ENCODE data around the gene FRG2C.
"Not testable (repeated sequence)": the region's sequence is repeated elsewhere in the genome, so short reads cannot be mapped to it uniquely, and the experiment has no call there.

Gene FRG2C

GRCh38 chr3:75669348-75670297, 5.5 kb downstream of the FRG2C start:
- DNase-seq: not testable (repeated sequence)

GRCh38 chr3:75670298-75671286, 6.5 kb downstream of the FRG2C start:
- DNase-seq: not testable (repeated sequence)

DNA sequence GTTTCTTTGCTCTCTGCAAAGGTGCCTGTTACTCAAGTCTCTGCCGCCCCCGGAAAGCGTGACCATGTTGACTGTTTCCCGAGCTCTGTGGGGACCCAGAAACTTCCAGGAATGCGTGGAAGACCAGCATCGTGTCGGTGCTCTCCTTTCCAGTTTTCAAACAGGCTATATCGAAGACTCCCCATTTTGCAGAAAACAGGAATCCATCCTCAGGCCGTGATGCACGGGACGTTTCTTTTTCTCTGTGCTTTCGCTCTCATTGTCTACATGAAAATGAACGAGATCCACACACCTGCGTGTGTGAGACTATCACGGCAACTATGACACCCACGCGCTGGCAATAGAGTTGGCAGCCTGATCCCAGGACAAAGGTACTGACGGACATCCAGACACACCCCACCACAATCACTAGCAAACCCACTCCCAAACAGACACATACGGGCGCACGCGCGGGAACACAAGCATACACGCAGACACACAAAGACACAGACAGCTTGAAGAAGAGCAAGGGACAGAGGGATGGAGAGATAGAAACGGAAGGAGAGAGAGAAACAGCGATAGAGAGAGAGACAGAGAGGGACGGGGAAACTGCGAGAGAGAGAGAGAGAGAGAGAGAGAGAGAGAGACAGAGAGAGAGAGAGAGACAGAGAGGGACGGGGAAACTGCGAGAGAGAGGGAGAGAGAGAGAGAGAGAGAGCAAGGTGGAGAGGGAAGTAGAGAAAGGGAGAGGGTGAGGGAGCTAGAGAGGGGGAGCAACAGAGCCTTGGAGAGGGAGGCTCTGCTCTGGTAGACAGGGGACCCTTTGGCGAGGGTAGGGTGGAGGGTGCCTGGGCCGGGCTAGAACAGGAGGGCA, 7.4 kb downstream of the FRG2C start:
- not testable (repeated sequence) for DNase-seq

DNA sequence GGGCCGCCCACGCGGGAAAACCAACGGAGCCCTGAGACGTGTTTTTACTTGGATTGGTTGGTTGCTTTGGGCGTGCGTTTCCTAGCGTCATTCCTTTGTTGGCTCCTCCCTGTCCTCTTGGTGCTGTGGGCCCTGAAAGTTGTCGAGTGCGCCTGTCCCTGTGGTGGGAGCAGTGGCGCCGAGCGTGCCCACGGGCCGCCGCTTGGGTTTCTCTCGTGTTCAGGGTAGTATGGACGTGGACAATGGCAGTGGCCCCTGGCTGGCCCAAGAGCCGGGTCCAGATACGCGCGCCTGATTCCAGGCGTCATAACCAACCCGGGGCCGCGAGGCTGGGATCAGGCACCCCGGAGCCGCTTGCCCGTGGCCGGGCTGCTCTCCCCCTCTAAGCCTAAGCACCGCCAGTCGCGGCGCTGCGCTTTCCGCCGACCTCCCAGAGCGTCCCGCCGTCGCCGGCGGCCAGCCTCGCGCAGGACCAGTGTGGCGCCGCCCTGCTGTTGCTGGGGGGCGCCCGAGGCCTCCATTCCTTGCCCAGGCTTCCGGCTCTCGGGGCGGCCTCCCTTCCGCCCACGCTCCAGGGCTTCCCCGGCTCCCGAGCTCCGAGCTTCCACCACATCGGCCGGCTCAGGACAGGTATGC, 8.1 kb downstream of the FRG2C start:
- not testable (repeated sequence) for DNase-seq

- not testable (repeated sequence) for DNase-seq
Measured at GRCh38 chr3:75683965-75684364, 19.8 kb downstream of the FRG2C start.

- no peak for DNase-seq
Measured at GRCh38 chr3:75687323-75687722, 23.2 kb downstream of the FRG2C start.

DNA sequence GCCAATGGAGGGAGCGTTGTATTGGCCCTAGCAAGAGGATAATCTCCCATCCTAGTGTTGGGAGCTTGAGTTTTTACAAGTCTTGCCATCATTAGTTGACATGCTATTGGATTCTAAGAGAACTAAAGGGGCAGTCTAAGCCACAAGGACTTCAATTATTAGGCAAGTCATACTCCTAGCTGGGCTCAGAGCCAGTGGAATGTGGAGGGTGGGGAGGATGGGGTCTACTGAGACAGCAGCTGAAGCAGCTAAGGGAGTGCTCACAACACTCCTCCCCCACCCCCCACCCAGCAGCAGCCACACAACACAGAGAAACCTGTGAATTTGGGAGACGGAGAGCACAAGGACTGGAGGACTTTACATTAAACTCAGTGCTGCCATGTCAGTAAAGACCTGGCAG, 27.9 kb downstream of the FRG2C start:
- DNase-seq: no peak
